ENCODE results near the gene PTPRN2. TPM values are rescaled to one million over a fixed set of nuclear protein-coding genes. Genes with fewer than 3 reads are reported as not detected.

PTPRN2 gene
- total and polyA plus RNA-seq, 2 donors (not counting 1 experiment from before 2014, with no cell fraction given), result 0.54 to 1.2 TPM

- no peaks in the 10 kb centered on the region for H4K20me1 ChIP-seq (ENCODE audit: control insufficient read depth, extremely low read depth, insufficient read depth, low read length)
Observed at GRCh38 chr7:157873664-157874063, 714.0 kb downstream of the PTPRN2 start.

GRCh38 chr7:157873181-157873580 lies 714.4 kb downstream of the PTPRN2 start:
- Histone ChIP-seq H3K4me1 (ENCODE audit: control insufficient read depth, extremely low read depth, insufficient read depth, low read length) (no peaks in the 10 kb centered on the region), H2AFZ (ENCODE audit: low read length) (no peak overlapping the region), H3K27me3 (ENCODE audit: control insufficient read depth, insufficient read depth, low read length) (no peaks in the 10 kb centered on the region), H3K4me2 (ENCODE audit: extremely low read depth, insufficient read depth, low read length) (no peak overlapping the region), H3K79me2 (ENCODE audit: control insufficient read depth, insufficient read depth, low read length) (no peaks in the 10 kb centered on the region), H3K27ac (ENCODE audit: insufficient read depth, low read length) (no peak overlapping the region), H4K20me1 (ENCODE audit: control insufficient read depth, extremely low read depth, insufficient read depth, low read length) (no peaks in the 10 kb centered on the region), H3K9me3 (ENCODE audit: control insufficient read depth, insufficient read depth, low read depth, low read length) (peaks cover 2% of the 10 kb centered on the region), H3K36me3 (ENCODE audit: control insufficient read depth, insufficient read depth, low read length) (no peaks in the 10 kb centered on the region), H3K4me3 (replicated peaks in 1 of 4; ENCODE audit: control extremely low read depth in 1 of 4, insufficient read depth in 1 of 4, low read depth in 3 of 4, low read length in 4 of 4) (no peak overlapping the region), H3K9ac (ENCODE audit: insufficient read depth, low read length) (no peak overlapping the region)
- TF ChIP-seq EZH2 (IDR thresholded peaks at IDR 0.05; ENCODE audit: low read length, missing control alignments), result no peak
- TF ChIP-seq CTCF (conservative IDR thresholded peaks at IDR 0.05 in 1 of 2, IDR thresholded peaks at IDR 0.05 in 1 of 2; ENCODE audit: low read depth in 1 of 2, low read length in 2 of 2), result no peak
- DNase-seq (ENCODE audit: low read depth in 2 of 2), result no peak

More at GRCh38 chr7:157873664-157874063, 714.0 kb downstream of the PTPRN2 start:
- H2AFZ ChIP-seq (ENCODE audit: low read length), result no peak overlapping the region
- no peaks in the 10 kb centered on the region for H3K27me3 ChIP-seq (ENCODE audit: control insufficient read depth, insufficient read depth, low read length)
- H3K4me1 ChIP-seq (ENCODE audit: control insufficient read depth, extremely low read depth, insufficient read depth, low read length), result no peaks in the 10 kb centered on the region
- DNase-seq (ENCODE audit: low read depth in 2 of 2), result no peak
- H3K36me3 ChIP-seq (ENCODE audit: control insufficient read depth, insufficient read depth, low read length), result no peaks in the 10 kb centered on the region
- H3K4me3 ChIP-seq (replicated peaks in 1 of 4; ENCODE audit: control extremely low read depth in 1 of 4, insufficient read depth in 1 of 4, low read depth in 3 of 4, low read length in 4 of 4), result no peak overlapping the region
- H3K79me2 ChIP-seq (ENCODE audit: control insufficient read depth, insufficient read depth, low read length), result no peaks in the 10 kb centered on the region
- TF ChIP-seq CTCF (conservative IDR thresholded peaks at IDR 0.05 in 1 of 2, IDR thresholded peaks at IDR 0.05 in 1 of 2; ENCODE audit: low read depth in 1 of 2, low read length in 2 of 2) (no peak), EZH2 (IDR thresholded peaks at IDR 0.05; ENCODE audit: low read length, missing control alignments) (no peak)
- H3K9me3 ChIP-seq (ENCODE audit: control insufficient read depth, insufficient read depth, low read depth, low read length), result peaks cover 2% of the 10 kb centered on the region
- H3K9ac ChIP-seq (ENCODE audit: insufficient read depth, low read length), result no peak overlapping the region
- no peak overlapping the region for H3K4me2 ChIP-seq (ENCODE audit: extremely low read depth, insufficient read depth, low read length)
- H3K27ac ChIP-seq (ENCODE audit: insufficient read depth, low read length), result no peak overlapping the region

GRCh38 chr7:157872447-157872846 lies 715.2 kb downstream of the PTPRN2 start:
- DNase-seq (ENCODE audit: low read depth in 2 of 2), result no peak
- no peak overlapping the region for H3K9ac ChIP-seq (ENCODE audit: insufficient read depth, low read length)
- H3K36me3 ChIP-seq (ENCODE audit: control insufficient read depth, insufficient read depth, low read length), result no peaks in the 10 kb centered on the region
- no peak overlapping the region for H3K4me2 ChIP-seq (ENCODE audit: extremely low read depth, insufficient read depth, low read length)
- H3K79me2 ChIP-seq (ENCODE audit: control insufficient read depth, insufficient read depth, low read length), result no peaks in the 10 kb centered on the region
- TF ChIP-seq EZH2 (IDR thresholded peaks at IDR 0.05; ENCODE audit: low read length, missing control alignments) (no peak), CTCF (conservative IDR thresholded peaks at IDR 0.05 in 1 of 2, IDR thresholded peaks at IDR 0.05 in 1 of 2; ENCODE audit: low read depth in 1 of 2, low read length in 2 of 2) (no peak)
- H2AFZ ChIP-seq (ENCODE audit: low read length), result no peak overlapping the region
- H3K4me1 ChIP-seq (ENCODE audit: control insufficient read depth, extremely low read depth, insufficient read depth, low read length), result no peaks in the 10 kb centered on the region
- no peak overlapping the region for H3K27ac ChIP-seq (ENCODE audit: insufficient read depth, low read length)
- no peaks in the 10 kb centered on the region for H3K27me3 ChIP-seq (ENCODE audit: control insufficient read depth, insufficient read depth, low read length)
- H3K4me3 ChIP-seq (replicated peaks in 1 of 4; ENCODE audit: control extremely low read depth in 1 of 4, insufficient read depth in 1 of 4, low read depth in 3 of 4, low read length in 4 of 4), result no peak overlapping the region
- no peaks in the 10 kb centered on the region for H4K20me1 ChIP-seq (ENCODE audit: control insufficient read depth, extremely low read depth, insufficient read depth, low read length)
- H3K9me3 ChIP-seq (ENCODE audit: control insufficient read depth, insufficient read depth, low read depth, low read length), result peaks cover 2% of the 10 kb centered on the region

All from fibroblast of lung (primary cell).